Cerebellar nuclear complex (tissue), 1 donor: ENCODE results near the gene RCHY1.
"Not testable (repeated sequence)": the region's sequence is repeated elsewhere in the genome, so short reads cannot be mapped to it uniquely, and the experiment has no call there.

Source experiments
- DNase-seq, 2 experiments: peaks; one replicate each; lab custom pipeline; 2025; lab: John Stamatoyannopoulos, UW

RCHY1 gene

DNA sequence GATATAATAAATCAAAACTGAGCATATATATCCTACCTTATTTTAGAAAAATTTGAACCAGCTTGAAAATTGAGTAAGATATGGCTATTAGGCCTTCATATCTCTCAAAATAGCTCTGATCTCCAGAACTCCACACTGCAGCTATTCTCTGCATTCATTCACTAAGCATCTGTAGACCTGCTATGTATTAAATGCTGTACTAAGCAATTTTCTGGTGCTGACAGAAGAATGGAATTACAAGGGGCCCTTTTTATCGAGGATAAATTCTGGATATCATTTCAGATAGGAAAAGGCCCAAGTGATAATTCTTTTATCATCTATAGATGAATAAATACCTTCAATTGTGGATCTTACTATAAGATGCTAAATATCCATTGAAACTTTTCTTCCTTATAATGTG, 1.9 kb upstream of the RCHY1 start:
- DNase-seq, result no peak

- no peak for DNase-seq
Measured at GRCh38 chr4:75514949-75515612, 878 bp upstream of the RCHY1 start.

- DNase-seq, result no peak
Measured at GRCh38 chr4:75513526-75514130, 575 bp downstream of the RCHY1 start.

DNA sequence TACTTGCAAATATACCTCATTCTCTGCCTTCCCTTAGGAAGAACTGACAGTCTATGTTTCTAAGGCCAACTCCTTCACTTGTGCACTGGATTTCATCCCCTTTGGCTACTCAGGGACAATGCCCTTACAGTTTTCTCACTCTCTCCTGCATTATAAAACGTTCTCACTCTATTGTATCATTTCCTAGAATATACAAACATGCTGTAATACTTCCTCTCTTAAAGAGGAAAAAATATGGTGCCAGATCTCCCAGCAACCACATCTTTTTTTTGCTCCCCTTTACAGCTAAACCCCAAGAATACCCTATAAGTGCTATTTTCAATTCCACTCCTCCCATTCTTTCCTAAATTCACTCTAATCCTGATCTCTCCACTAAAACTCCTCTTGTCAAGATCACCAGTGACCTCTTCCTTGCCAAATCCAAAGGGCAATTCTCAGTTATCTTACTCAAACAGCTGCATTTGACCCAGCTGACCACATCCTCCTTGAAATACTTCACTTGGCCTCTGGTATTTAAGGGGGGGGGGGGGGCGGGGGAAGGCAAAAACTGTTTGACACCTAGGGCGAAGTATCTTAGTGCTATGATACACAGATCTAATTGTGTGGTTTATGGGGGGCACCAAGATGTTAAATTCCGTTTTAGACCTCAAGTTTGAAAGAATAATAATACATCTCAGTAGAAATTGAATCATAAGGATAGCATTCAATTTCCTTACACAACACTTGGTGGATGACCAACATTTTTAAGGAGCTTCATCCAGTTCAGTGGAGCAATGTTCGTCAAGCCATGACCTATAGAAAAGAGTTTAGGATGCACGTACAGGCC, 1.6 kb downstream of the RCHY1 start:
- DNase-seq, result no peak

GRCh38 chr4:75511841-75512240, 2.4 kb downstream of the RCHY1 start:
- no peak for DNase-seq

DNA sequence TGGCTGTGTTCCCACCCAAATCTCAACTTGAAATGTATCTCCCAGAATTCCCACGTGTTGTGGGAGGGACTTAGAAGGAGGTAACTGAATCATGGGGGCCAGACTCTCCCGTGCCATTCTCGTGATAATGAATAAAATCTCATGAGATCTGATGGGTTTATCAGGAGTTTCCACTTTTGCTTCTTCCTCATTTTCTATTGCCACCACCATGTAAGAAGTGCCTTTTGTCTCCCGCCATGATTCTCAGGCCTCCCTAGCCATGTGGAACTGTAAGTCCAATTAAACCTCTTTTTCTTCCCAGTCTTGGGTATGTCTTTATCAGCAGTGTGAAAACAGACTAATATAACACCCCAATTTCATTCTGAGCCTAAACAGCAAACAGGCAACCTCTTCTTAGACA, 4.6 kb downstream of the RCHY1 start:
- not testable (repeated sequence) for DNase-seq

DNA sequence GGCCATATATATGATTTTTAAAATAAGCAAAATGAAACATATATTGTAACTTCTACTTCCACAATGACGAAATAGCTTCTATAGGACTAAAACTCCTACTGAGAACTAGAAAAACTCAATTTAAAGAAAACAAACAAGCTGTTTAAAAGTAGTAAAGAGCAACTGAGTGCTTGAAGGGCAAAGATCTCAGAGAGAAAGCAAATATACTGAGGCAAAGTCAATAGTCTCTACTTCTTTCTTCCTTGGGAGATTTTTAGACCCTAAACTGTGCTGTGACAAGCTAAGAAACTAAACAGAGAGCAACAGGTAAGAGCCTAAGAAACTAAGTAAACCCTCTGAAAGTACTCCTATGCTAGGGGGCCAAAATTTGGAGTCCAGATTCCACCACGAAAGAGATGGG, 8.6 kb downstream of the RCHY1 start:
- no peak for DNase-seq

DNA sequence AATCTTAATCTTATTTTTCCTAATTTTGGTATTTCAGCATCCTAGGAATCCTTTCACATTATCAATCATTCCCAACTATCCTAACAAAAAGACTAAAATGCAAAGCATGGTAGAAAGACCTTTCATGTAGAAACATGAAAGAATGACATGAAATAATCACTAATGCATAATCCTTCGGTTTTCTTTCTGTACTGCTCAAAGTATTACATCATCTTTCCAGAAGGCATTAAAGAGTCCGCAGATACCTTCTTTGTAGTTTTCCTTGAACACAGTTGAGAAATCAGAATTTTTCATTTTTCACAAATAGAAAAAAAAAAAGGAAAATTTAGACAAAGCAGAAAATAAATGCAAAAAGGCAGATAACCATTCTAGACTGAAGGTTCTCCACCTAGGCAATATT, 11.5 kb downstream of the RCHY1 start:
- DNase-seq, result no peak

DNA sequence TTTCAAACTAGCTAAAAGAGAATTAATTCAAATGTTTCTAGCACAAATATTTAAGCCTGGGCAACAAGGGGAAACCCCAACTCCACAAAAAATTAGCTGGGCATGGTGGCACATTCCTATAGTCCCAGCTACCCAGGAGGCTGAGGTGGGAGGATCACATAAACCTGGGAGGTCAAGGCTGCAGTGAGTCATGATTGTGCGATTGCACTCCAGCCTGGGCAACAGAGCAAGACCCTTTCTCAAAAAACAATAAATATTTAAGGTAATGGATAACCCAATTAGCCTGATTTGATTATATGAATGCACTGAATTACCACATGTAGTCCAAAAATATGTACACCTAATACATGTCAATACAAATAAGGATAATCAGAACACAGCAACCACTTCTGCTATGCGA, 14.3 kb downstream of the RCHY1 start:
- DNase-seq, result no peak

DNA sequence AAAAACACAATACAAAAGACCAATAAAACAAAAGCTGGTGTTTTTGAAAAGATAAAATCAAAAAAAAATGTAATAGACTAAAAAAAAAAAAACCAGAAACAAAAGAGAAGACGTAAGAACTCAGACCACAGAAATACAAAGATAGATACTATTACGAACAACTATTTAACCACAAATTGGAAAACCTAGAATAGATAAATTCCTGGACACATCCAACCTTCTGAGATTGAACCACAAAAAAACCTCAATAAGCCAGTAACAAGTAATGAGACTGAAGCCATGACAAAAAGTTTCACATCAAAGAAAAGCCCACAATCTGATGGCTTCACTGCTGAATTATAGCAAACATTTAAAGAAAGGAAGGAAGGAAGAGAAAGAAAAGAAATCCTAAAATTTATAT, 16.2 kb downstream of the RCHY1 start:
- no peak for DNase-seq

DNA sequence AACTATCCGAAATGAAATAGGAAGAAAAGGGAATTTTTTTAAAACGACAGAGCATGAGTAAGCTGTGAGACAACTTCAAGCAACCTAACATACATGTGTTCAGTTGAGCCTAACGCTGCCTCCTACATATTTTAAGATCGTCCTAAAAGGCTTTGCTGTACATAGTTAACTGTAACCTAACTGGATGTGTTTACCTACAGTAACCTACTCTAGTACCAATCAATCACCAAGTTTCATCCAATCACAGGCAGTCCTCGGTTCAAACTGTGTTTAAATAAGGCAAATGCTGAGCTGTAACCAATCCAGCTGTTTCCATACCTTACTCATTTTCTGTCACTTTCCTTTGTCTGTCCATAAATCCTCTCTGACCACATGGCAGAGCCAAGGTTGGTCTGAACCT, 17.1 kb downstream of the RCHY1 start:
- DNase-seq, result no peak

DNA sequence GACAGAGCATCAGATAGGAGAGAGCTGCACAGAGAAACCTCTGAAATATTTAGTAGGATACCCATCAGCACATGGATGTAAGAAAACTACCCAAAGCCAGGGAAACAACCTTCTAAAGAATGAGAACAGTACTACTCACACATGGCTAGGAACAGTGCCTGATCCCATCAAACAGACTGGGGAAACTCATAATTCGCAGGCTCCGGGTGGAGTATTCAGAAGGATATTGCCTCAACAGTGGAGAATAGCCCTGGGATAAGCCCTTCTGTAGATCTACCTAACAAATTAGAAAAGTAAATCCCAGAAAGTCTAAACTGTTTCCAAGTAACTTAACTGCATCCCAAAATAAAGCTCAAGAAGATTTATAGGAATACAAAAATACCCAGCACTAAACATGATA, 17.8 kb downstream of the RCHY1 start:
- no peak for DNase-seq

GRCh38 chr4:75495476-75495875, 18.7 kb downstream of the RCHY1 start:
- no peak for DNase-seq

- no peak for DNase-seq
Measured at GRCh38 chr4:75494563-75494962, 19.6 kb downstream of the RCHY1 start.

DNA sequence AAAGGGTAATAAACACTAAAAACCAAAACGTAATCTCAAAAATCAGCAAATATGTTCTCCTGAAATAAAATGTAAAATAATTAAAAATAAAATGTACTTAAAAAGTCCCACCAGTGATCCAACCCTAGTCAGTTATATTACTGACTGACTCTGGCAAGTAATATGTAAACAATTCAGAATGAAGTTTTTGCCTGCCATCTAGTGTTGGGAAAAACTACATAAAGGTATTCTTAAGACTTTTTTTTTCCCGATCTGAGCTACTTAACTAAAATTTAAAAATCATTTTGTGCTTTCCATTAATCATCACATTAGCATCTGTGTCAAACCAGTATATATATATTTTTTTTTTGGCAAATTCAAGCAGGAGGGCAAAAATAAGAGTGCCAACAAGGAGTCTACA, 24.0 kb downstream of the RCHY1 start:
- no peak for DNase-seq

DNA sequence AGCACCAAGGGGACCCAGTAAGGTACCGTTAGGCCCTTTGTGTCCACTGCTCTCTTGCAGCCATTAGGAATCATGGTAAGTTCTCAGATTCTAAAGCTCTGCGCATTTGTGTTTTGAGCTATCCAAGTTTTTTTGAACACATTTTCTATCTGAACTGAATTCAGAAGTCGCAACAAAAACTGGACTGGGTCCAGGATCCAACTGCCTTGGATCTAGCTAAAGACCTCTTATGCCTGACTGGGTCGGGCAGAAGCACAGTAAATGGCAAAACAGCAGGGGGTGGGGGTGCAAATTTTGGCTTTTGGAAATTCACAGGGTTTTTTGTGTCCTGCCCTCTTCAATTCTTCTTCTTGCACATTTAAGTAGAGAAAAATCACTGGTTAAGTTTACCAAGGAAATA, 30.0 kb downstream of the RCHY1 start:
- no peak for DNase-seq

- no peak for DNase-seq
Measured at GRCh38 chr4:75477201-75477600, 37.0 kb downstream of the RCHY1 start.

GRCh38 chr4:75470738-75471137, 43.5 kb downstream of the RCHY1 start:
- no peak for DNase-seq

DNA sequence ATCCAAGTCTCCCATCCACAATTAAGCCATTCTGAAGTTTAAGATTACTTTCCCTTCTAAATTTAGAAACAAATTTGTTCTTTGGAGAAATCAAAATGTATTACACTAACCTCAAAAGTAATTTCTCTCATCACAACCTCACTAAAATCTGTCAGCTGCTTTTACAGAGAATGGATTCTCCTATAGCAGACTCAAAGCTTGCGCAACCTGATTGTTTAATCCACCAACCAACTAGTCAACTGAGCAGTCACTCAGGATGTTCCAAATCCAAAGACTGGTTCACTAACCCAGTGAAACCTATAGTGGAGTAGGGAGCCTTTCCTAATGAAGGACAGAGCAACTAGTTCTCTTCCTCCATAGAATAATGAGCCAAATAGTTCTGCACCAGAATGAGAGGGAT, 44.3 kb downstream of the RCHY1 start:
- DNase-seq, result no peak

DNA sequence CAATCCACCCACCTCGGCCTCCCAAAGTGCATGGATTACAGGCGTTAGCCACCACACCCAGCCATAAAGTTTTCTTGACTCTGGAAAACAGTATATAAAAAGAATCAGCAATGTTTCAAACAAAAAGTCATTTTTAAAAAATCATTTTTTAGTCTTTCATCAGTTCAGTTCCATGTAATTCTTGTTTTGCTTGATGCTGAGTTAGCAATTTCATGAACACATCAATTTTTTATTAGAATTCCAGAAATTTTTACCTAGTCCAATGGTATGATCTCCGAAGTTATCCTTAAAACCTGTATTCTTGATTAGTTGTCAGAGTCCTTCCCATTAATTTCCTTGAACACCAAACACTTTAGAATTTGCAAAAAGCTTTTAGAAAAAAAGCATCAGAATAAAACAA, 56.8 kb downstream of the RCHY1 start:
- DNase-seq, result no peak

GRCh38 chr4:75434105-75434504, 80.1 kb downstream of the RCHY1 start:
- DNase-seq, result no peak

- DNase-seq, result no peak
Measured at GRCh38 chr4:75432683-75433082, 81.5 kb downstream of the RCHY1 start.

GRCh38 chr4:75429208-75429607, 85.0 kb downstream of the RCHY1 start:
- no peak for DNase-seq
